OCI-LY3 (cell line): ENCODE results near the gene LYPD3.

ENCODE experiments used
- CTCF ChIP-seq: fragments of 200-600, 300-600 bp; sonication (generic); IDR thresholded peaks from 2 replicates; pipeline ENCODE4 v1.5.1; 2014; ENCODE audit warnings: antibody characterized with exemption, low read length, low read depth
- EZH2phosphoT487 ChIP-seq: fragments of 200-600 bp; shearing (Covaris generic); IDR thresholded peaks from 2 replicates; pipeline ENCODE4 v1.6.1; 2018; ENCODE audit warnings: antibody characterized with exemption, mixed run types, low read depth

DNA sequence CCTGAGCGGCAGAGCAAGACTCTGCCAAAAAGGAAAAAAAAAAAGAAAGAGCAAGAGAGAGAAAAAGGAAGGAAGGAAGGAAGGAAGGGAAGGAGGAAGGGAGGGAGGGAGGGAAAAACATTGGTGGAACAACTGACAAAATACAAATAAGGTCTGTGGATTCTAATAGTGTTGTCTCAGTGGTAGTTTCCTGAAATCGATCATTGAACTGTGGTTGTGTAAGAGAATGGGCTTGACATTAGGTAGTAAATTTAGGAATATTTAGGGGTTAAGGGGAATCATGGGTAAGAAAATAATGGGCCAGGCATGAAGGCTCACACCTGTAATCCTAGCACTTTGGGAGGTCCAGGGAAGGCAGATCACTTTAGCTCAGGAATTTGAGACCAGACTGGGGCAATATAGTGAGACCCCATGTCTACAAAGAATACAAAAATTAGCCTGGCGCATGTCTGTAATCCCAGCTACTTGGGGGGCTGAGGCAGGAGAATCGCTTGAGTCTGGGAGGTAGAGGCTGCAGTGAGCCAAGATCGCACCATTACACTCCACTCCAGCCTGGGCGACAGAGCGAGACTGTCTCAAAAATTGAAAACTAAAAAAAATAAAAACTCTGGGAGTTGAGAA, 24.7 kb upstream of the LYPD3 start:
- no peak for TF ChIP-seq CTCF
- TF ChIP-seq EZH2phosphoT487: no peak
